ENCODE results near the gene RFC5.
"Not testable (repeated sequence)": the region's sequence is repeated elsewhere in the genome, so short reads cannot be mapped to it uniquely, and the experiment has no call there.

RFC5 gene, protein sequence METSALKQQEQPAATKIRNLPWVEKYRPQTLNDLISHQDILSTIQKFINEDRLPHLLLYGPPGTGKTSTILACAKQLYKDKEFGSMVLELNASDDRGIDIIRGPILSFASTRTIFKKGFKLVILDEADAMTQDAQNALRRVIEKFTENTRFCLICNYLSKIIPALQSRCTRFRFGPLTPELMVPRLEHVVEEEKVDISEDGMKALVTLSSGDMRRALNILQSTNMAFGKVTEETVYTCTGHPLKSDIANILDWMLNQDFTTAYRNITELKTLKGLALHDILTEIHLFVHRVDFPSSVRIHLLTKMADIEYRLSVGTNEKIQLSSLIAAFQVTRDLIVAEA

DNA sequence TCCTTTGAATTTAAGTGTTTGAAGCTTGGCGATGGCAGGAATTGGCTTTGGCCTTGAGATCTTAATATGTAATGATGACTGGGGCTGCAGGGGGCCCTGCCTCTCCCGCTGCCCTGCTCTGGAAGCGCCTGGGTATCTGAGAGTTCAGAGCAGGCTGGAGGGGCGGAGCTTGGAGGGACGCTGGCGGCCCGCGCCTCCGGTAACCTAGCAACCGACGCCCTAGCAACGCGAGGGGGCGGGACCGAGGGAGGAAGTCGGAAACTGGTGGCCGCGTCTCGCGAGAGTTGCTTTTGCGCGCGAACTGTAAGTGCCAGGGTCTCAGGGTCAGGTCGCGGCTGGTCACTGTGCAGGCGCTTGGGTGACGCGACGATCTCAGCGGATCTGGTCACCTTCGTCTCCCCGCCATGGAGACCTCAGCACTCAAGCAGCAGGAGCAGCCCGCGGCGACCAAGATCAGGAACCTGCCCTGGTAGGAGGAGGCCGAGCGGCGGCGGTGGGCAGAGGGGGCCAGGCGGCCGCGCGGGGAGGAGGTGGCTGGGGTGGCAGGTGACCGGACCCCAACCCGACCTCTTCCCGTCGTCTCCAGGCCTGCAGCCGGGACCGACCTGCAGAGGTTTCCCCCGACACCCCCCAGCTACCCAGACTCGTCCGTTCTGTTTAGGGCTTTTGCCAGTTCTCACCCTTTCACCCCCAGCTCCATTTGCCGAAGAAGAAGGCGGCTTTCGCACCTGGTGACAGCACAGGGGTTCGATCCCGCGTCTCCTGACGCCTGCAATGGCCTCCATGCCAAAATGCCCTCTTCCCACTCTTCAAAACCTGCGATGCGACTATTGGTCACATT, at the start of gene RFC5:
RFC5 (plus strand) TSS at position 280 of the 841 bp plus-strand sequence; CDS start at position 405, 125 bp downstream.
- no peak for FAIRE-seq

DNA sequence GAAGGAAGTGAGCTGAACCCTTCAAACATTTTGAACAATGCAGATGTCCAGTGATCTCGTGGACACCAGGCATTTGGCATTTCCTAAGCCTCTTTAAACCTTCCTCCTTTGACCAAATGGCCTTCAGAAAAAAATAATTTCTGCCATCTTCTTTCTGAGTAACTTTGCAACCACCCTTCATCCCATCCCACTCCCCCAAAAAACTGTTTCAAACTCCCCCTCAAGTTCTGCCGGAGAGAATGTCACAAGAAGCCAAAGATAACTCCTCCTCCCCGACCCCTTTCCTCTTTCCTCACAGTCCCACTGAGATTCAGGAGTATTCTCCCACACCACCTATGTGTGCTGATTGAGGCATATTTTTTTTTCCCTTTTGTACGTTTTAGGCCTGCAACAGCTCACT, 49.5 kb upstream of the RFC5 start:
- FAIRE-seq = no peak

DNA sequence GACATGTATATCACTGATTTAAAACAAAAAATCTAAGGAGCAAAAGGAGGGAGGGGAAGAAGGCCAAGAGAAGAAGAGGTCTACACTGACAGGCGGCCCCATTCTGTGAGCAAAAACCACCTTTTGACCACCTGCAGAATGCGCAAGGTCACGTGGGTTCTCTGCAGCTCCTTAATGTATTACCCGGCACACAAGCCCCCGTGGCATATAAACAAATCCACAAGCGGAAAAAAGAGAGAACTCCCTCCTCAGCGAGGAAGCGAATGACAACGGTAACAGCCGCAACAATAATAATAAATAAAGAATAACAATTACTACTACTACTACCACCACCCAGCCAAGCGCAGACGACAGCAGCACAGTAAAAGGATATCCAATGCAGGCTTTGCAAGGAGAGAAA, 49.0 kb upstream of the RFC5 start:
- FAIRE-seq = no peak

DNA sequence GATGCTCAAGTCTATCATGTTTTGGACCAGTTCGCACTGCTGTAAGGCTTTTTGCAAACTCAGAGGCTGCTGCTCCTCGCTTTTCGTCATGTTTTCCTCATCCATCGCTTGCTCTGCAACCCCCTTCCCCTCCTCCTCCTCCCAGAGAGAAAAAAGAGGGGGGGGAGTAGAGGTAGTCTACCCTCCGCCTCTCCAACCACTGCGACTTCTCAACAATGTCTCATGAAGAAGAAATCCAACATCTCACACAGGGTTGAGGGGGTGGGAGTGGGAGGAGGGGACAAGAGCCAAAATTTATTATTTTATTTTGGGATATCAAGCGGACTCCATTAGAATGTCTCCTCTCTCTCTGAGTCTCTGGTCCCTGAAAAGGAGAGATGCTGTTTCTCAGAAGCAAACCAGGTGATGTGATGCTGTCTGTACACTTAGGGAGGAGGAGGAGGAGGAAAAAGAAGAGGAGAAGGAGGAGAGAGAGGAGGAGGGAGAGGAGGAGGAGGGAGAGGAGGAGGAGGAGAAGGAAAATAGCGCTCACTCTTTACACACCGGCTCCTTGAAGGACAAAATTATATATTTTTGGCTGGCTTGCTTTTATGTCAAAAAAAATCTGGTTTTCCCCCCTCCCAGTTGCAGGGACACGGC, 48.2 kb upstream of the RFC5 start:
- no peak for FAIRE-seq

DNA sequence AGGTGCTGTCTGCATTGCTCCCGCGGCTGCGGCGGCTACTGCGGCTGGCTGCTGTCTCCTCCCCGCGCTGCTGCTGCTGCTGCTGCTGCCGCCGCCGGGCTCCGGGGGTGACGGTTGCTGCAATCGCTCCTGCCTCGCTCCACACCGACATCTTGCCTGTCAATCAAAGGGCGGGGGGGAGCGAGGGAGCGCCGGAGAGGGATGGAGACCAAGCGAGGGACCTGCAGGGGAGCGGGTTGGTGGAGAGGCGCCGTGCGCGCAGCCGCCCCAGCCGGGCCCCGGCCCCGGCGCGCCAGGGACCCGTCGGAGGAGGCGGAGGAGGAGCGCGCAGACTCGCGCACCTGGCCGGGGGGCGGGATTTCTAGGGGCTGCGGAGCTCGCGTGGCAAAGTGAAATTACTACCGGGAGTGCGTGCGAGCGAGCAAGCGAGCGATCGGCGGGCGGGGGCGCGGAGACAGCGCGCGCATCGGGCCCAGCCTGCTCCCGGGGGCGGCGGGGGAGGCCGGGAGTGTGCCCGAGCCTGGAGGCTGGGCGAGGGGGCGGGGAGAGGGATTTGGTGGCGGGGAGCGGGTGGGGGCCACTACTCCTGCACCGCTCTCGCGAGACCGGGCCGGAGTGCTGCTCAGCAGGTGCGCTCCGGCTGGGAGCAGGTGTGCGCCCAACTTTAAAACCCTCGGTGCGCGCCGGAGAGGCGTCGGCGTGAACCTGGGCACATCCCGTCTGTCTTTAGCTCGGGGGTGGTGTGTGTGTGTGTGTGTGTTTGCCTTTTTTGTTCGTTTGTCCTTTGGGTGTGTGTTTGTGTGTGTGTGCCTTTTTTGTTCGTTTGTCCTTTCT, 47.5 kb upstream of the RFC5 start, which contains the start of gene KSR2:
KSR2 (minus strand) TSS at position 165 of the 834 bp plus-strand sequence. CDS start 735 bp downstream, outside the sequence.
- FAIRE-seq = no peak

DNA sequence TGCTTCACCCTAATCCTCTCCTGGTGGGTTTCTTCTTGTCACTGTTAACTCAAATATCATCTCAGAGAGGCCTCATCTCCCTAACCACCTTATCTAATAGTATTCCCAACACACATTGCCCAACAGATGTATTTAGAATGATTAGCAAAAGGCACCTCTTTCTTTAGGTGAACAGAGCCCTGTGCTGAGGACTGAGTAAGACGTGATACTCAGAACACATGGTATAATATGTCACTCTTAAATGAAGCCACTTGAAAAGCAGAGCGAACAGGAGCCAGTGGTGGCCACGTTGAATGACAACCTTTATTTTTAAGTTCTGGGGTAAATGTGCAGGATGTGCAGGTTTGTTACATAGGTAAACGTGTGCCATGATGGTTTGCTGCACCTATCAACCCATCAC, 46.2 kb upstream of the RFC5 start:
- no peak for FAIRE-seq

DNA sequence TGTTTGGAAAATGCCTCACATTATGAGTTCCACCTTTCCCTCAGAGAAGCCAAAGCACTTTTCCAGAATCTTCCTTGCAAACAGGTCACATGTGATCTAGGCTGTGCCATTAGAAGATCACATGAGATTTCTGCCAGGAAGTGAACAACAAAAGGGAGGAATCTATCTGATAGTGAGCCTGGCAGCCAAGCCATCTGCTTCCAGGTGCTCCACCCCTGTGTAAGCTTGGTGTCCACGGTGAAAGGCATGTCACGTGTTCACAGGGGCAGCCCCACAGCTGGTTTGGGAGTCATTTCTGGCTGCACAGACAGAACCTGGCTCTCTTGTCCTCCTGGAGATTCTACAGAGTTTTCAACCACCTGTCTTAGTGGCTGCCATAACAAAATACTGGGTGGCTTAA, 44.2 kb upstream of the RFC5 start:
- no peak for FAIRE-seq

DNA sequence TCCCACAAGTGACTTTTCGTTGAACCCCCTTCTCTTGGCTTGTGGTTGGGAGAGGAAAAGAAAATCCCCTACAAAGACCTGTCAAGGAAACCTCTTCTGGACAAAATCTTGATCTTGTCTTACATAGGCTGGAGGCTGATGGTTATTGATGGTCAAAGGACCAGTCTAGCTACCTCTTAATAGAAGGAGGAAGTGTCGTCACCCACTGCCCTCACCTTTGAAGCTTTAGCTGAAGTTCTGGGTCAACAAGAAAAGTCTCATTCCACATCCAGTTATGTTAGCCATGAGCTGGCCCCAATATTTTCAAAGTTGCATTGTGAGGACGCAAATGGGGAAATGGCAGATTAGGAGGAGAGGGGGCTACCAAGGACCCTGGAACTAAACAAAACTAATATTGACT, 41.5 kb upstream of the RFC5 start:
- FAIRE-seq = no peak

DNA sequence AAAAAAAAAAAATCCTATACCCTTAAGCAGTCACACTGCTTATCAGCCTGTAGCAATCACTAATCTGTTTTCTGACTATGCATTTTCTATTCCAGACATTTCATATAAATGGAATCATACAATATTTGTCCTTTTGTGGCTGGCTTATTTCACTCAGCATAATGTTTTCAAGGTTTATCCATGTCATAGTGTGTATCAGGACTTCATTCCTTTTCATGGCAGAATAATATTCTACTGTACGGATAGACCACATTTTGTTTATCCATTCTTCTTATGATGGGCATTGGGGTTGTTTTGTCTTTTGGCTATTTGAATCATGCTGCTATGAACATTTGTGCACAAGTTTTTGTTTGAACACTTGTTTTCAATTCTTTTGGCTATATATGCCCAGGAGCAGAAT, 39.1 kb upstream of the RFC5 start:
- FAIRE-seq = no peak

DNA sequence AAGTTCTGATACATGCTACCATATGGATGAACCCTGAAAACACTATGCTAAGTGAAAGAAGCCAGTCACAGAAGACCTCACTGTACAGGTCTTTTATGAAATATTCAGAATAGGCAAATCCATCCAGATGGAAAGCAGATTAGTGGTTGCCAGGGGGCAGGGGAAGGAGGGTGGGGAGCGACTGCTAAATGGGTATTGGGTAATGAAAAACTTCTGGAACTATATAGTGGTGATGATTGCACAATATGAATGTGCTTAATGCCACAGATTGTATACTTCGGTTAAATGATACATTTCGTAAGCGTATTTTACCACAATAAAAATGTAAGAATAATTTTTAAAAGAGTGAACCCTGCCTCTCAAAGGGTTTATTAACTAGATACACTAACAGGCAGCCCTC, 35.9 kb upstream of the RFC5 start:
- FAIRE-seq = no peak

DNA sequence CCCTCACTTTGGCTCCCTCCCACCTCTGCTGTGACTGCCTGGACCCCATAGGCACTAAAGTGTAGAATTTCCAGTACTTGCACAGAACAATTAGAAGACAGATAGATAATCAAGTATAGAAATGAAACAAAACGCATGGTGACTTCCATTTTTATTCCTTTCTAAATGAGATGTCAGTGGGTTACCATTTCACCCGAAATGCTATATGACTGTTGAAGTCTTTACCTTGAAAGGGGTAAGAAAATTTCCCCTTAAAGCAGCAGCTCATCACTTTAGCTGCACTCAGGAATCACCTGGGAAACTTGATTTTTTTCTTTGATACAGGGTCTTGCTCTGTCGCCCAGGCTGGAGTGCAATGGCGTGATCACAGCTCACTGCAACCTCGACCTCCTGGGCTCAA, 35.2 kb upstream of the RFC5 start:
- FAIRE-seq = no peak

DNA sequence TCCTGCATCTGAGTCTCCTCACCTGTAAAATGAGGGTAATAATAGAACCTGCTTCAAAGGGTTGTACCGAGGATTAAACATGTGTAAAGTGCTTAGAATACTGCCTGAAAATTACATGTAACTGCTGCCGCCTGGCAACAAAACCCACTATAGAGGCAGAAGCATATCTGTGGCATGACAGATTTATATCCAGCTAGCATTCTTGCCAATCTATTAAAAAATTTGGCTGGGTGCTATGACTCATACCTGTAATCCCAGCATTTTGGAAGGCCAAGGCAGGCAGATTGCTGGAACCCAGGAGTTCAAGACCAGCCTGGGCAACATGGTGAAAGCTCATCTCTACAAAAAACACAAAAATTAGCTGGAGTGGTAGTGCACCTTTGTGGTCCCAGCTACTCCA, 31.3 kb upstream of the RFC5 start:
- FAIRE-seq = no peak

DNA sequence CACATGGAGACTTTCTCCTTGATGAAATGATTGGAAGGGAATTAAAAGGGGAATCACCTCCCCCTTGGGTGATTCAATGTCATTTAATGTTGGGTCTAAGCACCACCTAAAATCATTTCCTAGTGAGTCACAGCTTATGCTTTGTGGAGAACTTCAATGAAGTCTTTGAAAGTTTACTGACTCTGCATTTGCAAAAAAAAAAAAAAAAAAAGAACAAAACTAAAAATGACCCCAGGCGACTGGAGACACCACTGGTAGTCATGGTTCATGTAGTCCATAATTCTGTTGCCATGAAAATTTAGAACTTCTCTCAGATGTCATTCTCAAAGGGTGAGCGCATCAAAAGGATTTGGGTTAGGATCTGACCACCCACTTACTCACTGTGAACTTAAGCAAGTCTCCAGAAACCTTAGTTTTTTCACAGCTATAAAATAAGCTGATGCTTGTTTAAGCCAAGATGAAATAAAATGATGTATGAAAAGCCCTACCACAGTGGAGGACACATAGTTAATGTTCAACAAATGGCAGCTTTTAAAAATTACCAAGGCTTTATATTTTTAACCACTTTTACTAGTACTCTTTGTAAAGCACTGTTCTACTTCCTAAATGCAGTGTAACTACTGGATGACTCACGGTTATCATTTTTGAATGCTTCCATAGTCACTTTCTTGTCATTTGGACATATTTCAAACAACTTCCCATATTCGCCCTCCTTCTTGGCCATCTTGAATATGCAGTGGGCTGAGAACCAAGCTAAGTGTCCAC, 29.6 kb upstream of the RFC5 start:
- FAIRE-seq = no peak

DNA sequence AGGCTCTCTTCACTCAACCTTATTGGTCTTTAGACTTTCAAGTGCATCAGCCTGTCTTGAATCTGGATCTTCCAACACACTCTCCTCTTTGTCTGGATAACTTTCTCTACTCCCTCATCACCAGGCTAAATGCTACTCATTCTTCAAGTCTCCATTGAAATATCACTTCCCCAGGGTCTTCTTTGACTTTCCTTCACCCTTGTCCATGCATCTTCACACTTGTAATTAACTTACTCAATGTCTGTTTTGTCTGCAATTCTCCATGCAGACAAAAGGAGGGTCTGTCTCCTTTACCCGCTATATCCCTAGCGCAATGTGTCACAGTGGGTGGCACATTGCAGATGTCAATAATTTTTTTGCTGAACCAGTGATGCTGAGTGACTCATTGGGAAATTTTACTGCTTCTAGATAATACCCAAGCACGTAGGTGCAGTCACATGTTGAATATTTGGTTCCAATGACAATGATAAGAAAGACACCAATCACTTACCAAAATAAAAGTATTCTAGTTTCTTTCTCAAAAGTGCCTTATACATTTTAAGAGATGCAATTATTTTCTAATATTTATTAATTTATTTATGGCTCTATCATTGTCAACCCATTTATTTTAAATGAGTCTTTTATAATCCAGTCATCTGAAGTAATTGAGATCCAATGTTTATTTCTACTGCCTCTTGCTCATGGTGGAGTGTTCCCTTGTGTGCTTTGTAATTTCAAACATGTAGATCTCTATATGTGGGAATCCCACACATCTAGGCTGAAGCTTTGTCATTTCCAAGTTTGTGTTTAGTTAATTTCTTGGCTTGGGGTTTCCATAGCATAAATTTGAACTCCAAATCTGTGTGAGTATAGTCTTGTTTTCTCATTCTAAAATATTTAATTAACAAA, 21.7 kb upstream of the RFC5 start:
- FAIRE-seq = no peak

DNA sequence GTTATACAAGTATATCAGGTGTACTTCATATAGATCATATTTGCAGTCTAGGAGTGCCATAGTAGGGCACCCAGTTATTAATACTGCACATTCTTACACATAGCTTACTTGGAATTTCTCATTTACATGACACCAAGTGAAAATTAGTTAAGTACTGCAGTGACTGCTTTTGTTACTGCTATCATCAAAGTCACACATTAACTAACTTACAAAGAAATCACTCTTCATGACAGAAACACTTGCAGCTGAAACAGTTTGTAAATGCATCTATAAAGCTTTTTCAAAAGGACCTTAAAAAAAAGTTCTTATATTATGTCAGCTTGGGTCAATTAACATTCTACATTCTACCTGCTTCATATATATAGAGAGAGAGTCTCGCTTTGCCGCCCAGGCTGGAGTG, 17.8 kb upstream of the RFC5 start:
- no peak for FAIRE-seq

DNA sequence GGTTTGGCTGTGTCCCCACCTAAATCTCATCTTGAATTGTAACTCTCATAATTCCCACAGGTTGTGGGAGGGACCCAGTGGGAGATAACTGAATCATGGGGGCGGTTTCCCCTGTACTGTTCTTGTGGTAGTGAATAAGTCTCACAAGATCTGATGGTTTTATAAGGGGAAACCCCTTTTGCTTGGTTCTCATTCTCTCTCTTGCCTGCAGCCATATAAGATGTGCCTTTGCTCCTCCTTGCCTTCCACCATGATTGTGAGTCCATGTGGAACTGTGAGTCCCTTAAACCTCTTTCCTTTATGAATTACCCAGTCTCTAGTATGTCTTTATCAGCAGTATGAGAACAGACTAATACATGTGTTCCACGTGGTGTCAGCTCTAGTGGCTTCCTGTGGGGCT, 16.7 kb upstream of the RFC5 start:
- not testable (repeated sequence) for FAIRE-seq

DNA sequence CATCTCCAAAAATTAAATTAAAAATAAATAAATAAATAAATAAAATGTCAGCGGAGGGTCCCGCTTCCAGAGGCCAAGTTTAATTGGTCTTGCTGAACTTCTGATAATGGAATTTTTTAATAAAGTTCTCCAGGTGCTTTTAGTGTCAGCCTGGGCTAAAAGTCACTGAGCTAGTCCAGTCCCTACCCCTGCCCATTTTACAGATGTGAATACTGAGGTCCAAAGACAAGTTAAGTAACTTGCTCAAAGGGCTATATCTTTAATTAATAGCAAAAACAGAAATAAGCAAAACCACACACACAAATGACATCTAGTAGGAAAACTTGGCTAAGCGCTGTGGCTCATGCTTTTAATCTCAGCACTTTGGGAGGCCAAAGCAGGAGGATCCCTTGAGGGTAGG, 5.6 kb upstream of the RFC5 start:
- no peak for FAIRE-seq

DNA sequence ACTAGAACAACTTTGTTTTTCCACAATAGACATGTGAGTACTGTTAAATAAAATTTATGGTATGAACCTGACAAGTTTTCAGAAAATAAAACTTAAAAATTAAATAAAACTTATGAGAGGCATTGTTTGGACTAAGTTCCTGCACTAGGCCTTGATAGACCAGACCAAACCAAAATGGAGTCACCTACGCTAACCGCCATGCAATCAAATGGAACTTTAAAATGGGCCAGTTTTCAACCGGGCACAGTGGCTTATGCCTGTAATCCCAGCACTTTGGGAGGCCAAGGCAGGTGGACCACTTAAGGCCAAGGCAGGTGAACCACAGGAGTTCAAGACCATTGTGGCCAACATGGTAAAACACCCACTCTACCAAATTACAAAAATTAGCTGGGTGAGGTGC, 5.1 kb upstream of the RFC5 start:
- FAIRE-seq = no peak

DNA sequence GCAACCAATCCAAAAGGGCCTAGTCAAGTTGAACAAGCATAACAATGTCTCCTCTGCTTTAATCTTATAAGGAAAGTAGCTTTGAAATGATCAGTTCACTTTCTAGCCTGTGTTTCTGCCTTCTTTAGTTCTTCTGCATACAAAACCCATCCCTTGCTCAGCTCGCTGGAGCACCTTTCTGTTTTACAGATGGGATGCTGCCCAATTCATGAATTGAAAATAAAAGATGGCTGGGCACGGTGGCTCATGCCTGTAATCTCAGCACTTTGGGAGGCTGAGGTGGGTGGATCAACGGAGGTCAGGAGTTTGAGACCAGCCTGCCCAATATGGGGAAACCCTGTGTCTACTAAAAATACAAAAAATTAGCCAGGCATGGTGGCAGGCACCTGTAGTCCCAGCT, 4.5 kb upstream of the RFC5 start:
- no peak for FAIRE-seq

DNA sequence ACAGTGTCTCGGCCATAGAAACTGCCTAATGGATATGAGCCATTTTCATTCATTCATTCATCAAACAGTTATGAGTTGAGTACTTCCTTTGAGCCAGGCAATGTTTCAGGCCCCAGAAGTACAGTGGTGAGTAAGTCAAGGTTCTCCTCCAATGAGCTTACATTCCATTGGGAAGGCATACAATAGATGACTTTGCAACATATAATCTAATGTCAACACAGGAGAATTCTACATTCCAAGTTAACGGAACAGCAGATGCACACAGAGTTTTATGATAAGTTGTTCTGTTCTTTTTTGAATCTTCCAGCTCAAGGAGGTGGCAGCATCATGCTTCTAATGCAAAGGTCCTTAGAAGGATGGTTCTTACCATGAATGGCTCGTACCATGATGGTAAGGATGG, 3.2 kb upstream of the RFC5 start:
- FAIRE-seq = no peak

DNA sequence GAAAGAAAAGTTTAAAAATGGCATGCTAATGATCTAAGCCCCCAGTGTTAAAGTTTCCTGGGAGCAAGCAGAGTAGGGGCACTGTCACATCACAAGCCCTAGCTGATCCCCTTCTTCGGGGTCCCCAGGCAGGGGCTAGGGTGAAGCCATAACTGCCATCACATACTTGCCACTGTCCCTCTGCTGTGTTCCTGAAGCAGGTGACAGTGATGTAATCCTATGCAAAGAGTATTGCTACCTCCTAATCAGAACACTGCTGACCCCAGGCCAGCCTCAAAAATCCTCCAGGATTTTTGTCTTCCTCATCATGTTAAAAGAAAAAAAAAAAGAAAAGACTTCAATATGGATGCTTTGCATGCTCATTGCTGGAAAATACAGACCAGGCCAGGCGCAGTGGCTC, 1.2 kb upstream of the RFC5 start:
- no peak for FAIRE-seq

Data from islet of Langerhans (tissue), 1 donor.